Memory B cell (primary cell): ENCODE results near the gene HSP90AA1.
A peak's percentile ranks its signal among the peaks of the same experiment; 100 is the strongest.
"Not testable (repeated sequence)": the region's sequence is repeated elsewhere in the genome, so short reads cannot be mapped to it uniquely, and the experiment has no call there.

ENCODE experiments used
- ATAC-seq: fragments of 150-1000 bp; cut with Tn5 transposase; 2 replicates; pipeline ENCODE4 v1.10.0; 2021; ENCODE audit warnings: low read depth, mild to moderate bottlenecking, moderate library complexity
- DNase-seq, 2 donors: peaks; one replicate each; pipeline ENCODE4 v3.0.0; 2022; ENCODE audit warnings: low spot score in 2 of 2
- H3K27ac Mint-ChIP-seq: one replicate; pipeline ENCODE4 v1.8.0; 2022; ENCODE audit warnings: mild to moderate bottlenecking, moderate library complexity, mixed read lengths
- H3K27me3 Mint-ChIP-seq: one replicate; pipeline ENCODE4 v1.8.0; 2022; ENCODE audit warnings: mixed read lengths
- H3K36me3 Mint-ChIP-seq: one replicate; pipeline ENCODE4 v1.8.0; 2022; ENCODE audit warnings: mild to moderate bottlenecking, mixed read lengths
- H3K4me1 Mint-ChIP-seq: one replicate; pipeline ENCODE4 v1.8.0; 2022; ENCODE audit warnings: mixed read lengths
- H3K4me3 Mint-ChIP-seq: one replicate; pipeline ENCODE4 v1.8.0; 2022; ENCODE audit warnings: mild to moderate bottlenecking, moderate library complexity, mixed read lengths
- H3K9me3 Mint-ChIP-seq: one replicate; pipeline ENCODE4 v1.8.0; 2022; ENCODE audit warnings: mixed read lengths

Gene HSP90AA1

DNA sequence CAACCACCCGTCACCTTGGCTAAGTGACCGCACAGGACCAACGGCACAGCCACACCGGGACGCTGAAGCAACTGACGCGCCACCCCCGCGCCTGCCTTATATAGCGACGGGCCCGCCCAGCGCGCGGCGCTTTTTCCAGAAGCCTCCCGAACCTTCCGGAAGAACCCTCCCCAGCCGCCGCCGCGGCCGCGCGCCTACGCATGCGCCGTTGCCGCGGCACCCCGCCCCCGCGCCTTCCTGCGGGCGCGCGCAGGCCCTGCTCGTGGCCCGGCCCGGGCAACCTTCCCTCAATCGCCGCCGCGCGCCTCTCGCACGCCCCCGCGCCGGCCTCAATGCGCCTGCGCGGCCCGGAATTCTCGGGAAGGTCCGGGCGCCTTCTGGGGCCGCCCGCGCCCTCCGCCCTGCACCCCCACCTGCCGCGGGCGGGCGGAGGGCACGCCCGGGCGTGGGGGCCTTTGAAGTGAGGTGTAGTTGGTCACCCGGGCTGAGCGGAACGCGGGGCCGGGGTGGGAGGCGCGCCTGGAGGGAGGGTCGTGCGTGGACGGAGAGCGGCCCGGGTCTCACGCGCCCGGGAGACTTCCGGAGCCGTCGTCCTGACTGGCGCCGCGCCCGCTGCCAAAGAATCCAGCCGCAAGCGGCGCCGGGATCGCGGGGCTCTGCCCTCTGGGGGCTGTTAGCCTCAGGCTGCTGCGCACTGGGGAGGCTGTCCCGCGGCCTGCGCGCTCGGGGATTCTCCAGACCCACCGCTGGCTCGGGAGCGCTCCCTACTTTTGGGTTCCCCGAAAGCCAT, at the start of gene HSP90AA1:
Gene HSP90AA1 (minus strand): TSS at position 73 of the 790 bp plus-strand sequence. CDS start 666 bp downstream, outside the sequence.
- H3K4me1 Mint-ChIP-seq, result peaks cover 34% of the 10 kb centered on the region
- peak within 1 kb of the TSS; percentile 96 for H3K27ac Mint-ChIP-seq
- no peaks in the 10 kb centered on the region for H3K27me3 Mint-ChIP-seq
- H3K4me3 Mint-ChIP-seq, result peak within 1 kb of the TSS; percentile 93
- peaks cover 21% of the 10 kb centered on the region for H3K36me3 Mint-ChIP-seq
- no peaks in the 10 kb centered on the region for H3K9me3 Mint-ChIP-seq
- DNase-seq (peak; percentile 89 to 94), ATAC-seq (peak; percentile 78)

- H3K27ac Mint-ChIP-seq, H3K36me3 Mint-ChIP-seq, H3K4me1 Mint-ChIP-seq, H3K9me3 Mint-ChIP-seq, H3K4me3 Mint-ChIP-seq, DNase-seq, H3K27me3 Mint-ChIP-seq, ATAC-seq: not testable (repeated sequence)
Measured at GRCh38 chr14:102135456-102135855, 48.6 kb upstream of the HSP90AA1 start.

GRCh38 chr14:102134719-102135118, 47.9 kb upstream of the HSP90AA1 start:
- not testable (repeated sequence) for H3K4me3 Mint-ChIP-seq, ATAC-seq, H3K4me1 Mint-ChIP-seq

GRCh38 chr14:102134021-102134420, 47.2 kb upstream of the HSP90AA1 start:
- H3K27me3 Mint-ChIP-seq, ATAC-seq, H3K4me1 Mint-ChIP-seq, H3K27ac Mint-ChIP-seq, H3K36me3 Mint-ChIP-seq, DNase-seq, H3K9me3 Mint-ChIP-seq, H3K4me3 Mint-ChIP-seq: not testable (repeated sequence)

More at GRCh38 chr14:102134719-102135118, 47.9 kb upstream of the HSP90AA1 start:
- DNase-seq, H3K36me3 Mint-ChIP-seq, H3K27me3 Mint-ChIP-seq, H3K9me3 Mint-ChIP-seq, H3K27ac Mint-ChIP-seq: not testable (repeated sequence)

GRCh38 chr14:102131741-102132140, 44.9 kb upstream of the HSP90AA1 start:
- DNase-seq, result no peak
- Mint-ChIP-seq H3K27ac (no peak overlapping the region), H3K9me3 (no peaks in the 10 kb centered on the region), H3K4me1 (no peaks in the 10 kb centered on the region), H3K4me3 (no peak overlapping the region), H3K36me3 (peaks cover 10% of the 10 kb centered on the region), H3K27me3 (no peaks in the 10 kb centered on the region)
- ATAC-seq, result no peak

DNA sequence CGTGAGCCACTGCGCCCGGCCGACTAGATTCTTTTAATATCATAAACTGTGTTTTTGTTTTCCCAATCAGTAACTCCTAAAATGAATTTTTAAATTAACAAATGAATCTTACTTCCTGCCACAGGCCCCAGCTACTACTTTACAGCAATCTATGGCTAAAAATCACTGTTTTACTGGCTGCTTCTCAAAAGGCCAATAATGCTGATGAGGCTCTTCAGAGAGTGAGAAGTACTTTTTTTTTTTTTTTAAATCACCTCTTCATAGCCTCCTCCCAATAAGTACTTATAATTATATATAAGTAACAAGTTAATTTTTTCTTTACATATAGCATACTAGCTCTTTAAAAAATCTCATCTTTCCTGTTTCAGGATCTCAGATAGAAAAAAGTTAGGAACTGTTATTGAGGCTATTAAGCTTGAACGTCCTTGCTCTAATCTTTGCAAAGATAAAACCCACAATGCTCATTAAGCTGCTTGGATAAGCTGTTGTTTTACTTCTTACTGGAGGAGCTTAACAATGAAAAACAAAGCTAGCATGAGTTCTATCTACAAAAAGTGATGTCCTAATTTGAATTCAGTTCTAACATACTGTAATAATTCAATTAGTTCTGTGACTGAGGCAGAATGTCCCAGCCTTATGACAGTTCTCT, 40.1 kb upstream of the HSP90AA1 start:
- ATAC-seq, result no peak

GRCh38 chr14:102125546-102125945, 38.7 kb upstream of the HSP90AA1 start:
- no peaks in the 10 kb centered on the region for H3K4me1 Mint-ChIP-seq
- ATAC-seq (no peak), DNase-seq (no peak)
- H3K27ac Mint-ChIP-seq, result no peak overlapping the region
- peaks cover 1% of the 10 kb centered on the region for H3K36me3 Mint-ChIP-seq
- no peaks in the 10 kb centered on the region for H3K27me3 Mint-ChIP-seq
- H3K9me3 Mint-ChIP-seq, result no peaks in the 10 kb centered on the region
- H3K4me3 Mint-ChIP-seq, result no peak overlapping the region

More for the DNA sequence above, 40.1 kb upstream of the HSP90AA1 start:
- no peak overlapping the region for H3K4me3 Mint-ChIP-seq
- no peaks in the 10 kb centered on the region for H3K27me3 Mint-ChIP-seq
- no peaks in the 10 kb centered on the region for H3K4me1 Mint-ChIP-seq
- H3K27ac Mint-ChIP-seq, result no peak overlapping the region
- H3K9me3 Mint-ChIP-seq, result no peaks in the 10 kb centered on the region
- DNase-seq, result no peak
- peaks cover 6% of the 10 kb centered on the region for H3K36me3 Mint-ChIP-seq

DNA sequence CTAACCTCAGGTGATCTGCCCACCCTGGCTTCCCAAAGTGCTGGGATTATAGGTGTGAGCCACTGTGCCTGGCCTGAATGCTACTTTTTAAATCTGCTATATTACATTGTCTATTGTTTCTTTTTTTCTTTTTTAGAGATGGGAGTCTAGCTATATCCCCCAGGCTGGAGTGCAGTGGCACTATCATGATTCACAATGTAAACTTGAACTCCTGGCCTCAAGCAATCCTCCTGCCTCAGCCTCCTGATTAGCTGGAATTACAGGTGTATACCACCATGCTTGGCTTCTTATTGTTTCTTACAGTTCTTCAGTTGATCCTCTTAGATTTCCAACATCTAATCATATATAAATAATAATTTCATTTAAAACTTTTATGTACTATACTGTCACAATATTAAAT, 37.6 kb upstream of the HSP90AA1 start:
- no peaks in the 10 kb centered on the region for H3K9me3 Mint-ChIP-seq
- peaks cover 1% of the 10 kb centered on the region for H3K36me3 Mint-ChIP-seq
- H3K27ac Mint-ChIP-seq, result no peak overlapping the region
- H3K27me3 Mint-ChIP-seq, result no peaks in the 10 kb centered on the region
- DNase-seq, result no peak
- no peak overlapping the region for H3K4me3 Mint-ChIP-seq
- ATAC-seq, result no peak
- no peaks in the 10 kb centered on the region for H3K4me1 Mint-ChIP-seq

DNA sequence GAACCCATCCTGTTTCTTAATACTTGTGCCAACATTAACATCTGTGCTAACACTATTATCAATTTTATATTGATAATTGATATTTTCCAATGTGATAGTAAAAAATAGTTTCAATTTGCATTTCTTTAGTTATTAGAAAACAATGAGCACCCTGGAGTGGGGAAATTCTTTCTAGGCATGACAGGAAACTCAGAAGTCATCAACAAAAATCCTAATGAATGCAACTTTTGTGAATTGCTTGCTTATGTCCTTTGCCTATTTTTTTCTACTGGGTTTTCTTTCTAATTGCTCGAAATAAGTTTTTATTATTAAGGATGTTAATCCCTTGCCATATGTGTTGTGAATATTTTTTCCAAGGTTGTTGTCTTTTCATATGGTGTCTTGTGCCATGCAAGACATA, 34.7 kb upstream of the HSP90AA1 start:
- H3K4me1 Mint-ChIP-seq, result no peaks in the 10 kb centered on the region
- DNase-seq (no peak), ATAC-seq (no peak)
- H3K36me3 Mint-ChIP-seq, result peaks cover 7% of the 10 kb centered on the region
- H3K27me3 Mint-ChIP-seq, result no peaks in the 10 kb centered on the region
- H3K9me3 Mint-ChIP-seq, result peaks cover 2% of the 10 kb centered on the region
- no peak overlapping the region for H3K27ac Mint-ChIP-seq
- H3K4me3 Mint-ChIP-seq, result no peak overlapping the region

- H3K27me3 Mint-ChIP-seq, result no peaks in the 10 kb centered on the region
- H3K36me3 Mint-ChIP-seq, result peaks cover 7% of the 10 kb centered on the region
- no peak overlapping the region for H3K4me3 Mint-ChIP-seq
- ATAC-seq, result no peak
- no peak overlapping the region for H3K27ac Mint-ChIP-seq
- no peak for DNase-seq
- H3K9me3 Mint-ChIP-seq, result peaks cover 2% of the 10 kb centered on the region
- H3K4me1 Mint-ChIP-seq, result no peaks in the 10 kb centered on the region
Measured at GRCh38 chr14:102120888-102121287, 34.0 kb upstream of the HSP90AA1 start.

- no peak for ATAC-seq
- Mint-ChIP-seq H3K9me3 (peaks cover 2% of the 10 kb centered on the region), H3K36me3 (peaks cover 7% of the 10 kb centered on the region)
Measured at GRCh38 chr14:102117852-102118251, 31.0 kb upstream of the HSP90AA1 start.

DNA sequence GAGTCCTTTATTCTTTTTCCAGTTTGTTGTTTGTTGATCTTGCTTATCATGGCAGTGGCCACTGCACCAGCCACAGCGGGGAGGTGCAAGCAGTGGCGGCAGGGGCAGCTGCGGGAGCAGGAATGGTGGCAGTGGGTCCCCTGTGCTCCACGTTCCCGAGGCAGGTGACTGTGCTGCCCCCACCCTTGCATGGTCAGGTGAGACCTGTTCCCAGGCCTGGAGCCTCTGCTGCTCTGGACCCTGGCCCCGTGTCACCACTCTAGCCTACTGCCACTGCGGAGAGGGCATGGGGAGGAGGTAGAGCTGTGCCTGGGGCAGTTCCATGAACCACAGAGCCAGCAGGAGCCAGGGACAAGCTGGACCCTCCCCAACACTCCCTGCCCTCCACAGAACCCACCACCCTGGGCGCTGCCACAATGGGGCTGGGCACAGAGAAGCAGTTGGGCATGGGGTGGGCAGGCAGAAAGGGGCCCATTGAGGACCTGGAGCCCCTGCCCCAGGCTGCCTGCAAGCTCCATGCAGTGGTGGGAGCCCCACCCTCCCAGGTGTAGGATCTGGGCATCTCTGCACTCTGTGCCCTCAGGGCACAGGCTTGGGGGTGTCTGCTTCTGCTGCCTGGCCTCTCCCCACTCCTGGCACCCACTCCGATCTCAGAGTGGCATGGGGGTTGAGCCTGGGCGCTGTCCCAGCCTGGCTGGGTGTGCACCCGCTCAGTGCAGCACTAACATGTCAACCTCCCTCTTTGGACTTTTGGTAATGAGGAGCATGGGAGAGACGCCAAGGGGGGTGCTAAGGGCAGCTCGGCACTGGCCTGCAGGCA, 29.7 kb upstream of the HSP90AA1 start:
- Mint-ChIP-seq H3K9me3 (peaks cover 2% of the 10 kb centered on the region), H3K27ac (no peak overlapping the region), H3K4me1 (no peaks in the 10 kb centered on the region), H3K4me3 (no peak overlapping the region), H3K36me3 (peaks cover 7% of the 10 kb centered on the region), H3K27me3 (no peaks in the 10 kb centered on the region)
- no peak for DNase-seq
- no peak for ATAC-seq

More at GRCh38 chr14:102117852-102118251, 31.0 kb upstream of the HSP90AA1 start:
- H3K4me3 Mint-ChIP-seq, result no peak overlapping the region
- H3K4me1 Mint-ChIP-seq, result no peaks in the 10 kb centered on the region
- H3K27me3 Mint-ChIP-seq, result no peaks in the 10 kb centered on the region
- no peak overlapping the region for H3K27ac Mint-ChIP-seq
- no peak for DNase-seq

DNA sequence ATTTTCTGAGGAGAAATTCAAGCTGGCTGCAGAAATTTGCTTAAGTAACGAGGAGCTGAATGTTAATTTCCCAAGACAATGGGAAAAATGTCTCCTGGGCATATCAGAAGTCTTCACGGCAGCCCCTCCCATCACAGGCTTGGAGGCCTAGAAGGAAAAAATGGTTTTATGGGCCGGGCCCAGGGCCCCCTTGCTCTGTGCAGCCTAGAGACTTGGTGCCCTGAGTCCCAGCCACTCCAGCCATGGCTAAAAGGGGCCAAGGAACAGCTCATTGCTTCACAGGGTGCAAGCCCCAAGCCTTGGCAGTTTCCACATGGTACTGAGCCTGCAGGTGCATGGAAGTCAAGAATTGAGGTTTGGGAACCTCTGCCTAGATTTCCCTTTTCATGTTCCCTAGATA, 24.3 kb upstream of the HSP90AA1 start:
- Mint-ChIP-seq H3K27ac (no peak overlapping the region), H3K4me3 (no peak overlapping the region), H3K36me3 (peaks cover 5% of the 10 kb centered on the region), H3K9me3 (peaks cover 5% of the 10 kb centered on the region), H3K4me1 (peaks cover 7% of the 10 kb centered on the region), H3K27me3 (peaks cover 1% of the 10 kb centered on the region)
- ATAC-seq, result no peak
- DNase-seq, result no peak

- peaks cover 11% of the 10 kb centered on the region for H3K4me1 Mint-ChIP-seq
- not testable (repeated sequence) for DNase-seq, ATAC-seq, H3K27ac Mint-ChIP-seq, H3K9me3 Mint-ChIP-seq, H3K4me3 Mint-ChIP-seq, H3K27me3 Mint-ChIP-seq, H3K36me3 Mint-ChIP-seq
Measured at GRCh38 chr14:102109332-102109731, 22.5 kb upstream of the HSP90AA1 start.
